Measurements from ENCODE around the gene FADD.

The FADD gene, protein sequence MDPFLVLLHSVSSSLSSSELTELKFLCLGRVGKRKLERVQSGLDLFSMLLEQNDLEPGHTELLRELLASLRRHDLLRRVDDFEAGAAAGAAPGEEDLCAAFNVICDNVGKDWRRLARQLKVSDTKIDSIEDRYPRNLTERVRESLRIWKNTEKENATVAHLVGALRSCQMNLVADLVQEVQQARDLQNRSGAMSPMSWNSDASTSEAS

DNA sequence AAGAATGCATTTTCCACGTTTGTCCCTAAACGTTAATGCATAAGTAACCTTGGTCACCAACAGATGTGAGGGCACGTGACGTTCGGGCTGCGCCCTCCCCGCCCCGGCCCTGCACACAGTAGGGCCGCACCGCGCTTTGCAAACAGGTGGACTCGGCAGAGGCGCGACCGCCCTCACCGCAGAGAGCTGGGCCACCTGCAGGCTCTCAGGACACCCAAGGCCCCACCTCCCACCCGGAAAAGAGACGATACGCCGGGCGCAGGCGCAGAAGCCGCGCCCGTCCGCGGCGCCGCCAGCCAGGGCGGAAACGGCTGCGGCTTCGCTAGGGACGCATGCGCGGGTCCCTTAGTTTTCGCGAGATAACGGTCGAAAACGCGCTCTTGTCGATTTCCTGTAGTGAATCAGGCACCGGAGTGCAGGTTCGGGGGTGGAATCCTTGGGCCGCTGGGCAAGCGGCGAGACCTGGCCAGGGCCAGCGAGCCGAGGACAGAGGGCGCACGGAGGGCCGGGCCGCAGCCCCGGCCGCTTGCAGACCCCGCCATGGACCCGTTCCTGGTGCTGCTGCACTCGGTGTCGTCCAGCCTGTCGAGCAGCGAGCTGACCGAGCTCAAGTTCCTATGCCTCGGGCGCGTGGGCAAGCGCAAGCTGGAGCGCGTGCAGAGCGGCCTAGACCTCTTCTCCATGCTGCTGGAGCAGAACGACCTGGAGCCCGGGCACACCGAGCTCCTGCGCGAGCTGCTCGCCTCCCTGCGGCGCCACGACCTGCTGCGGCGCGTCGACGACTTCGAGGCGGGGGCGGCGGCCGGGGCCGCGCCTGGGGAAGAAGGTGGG is at the start of gene FADD:
Gene FADD (plus strand): TSS at position 377 of the 831 bp plus-strand sequence. CDS start 164 bp downstream, at position 541.
- peak within 1 kb of the TSS; percentile 91 for H3K4me3 ChIP-seq (replicated peaks; ENCODE audit: low read depth, low read length)
- TF ChIP-seq, protein P1, sequence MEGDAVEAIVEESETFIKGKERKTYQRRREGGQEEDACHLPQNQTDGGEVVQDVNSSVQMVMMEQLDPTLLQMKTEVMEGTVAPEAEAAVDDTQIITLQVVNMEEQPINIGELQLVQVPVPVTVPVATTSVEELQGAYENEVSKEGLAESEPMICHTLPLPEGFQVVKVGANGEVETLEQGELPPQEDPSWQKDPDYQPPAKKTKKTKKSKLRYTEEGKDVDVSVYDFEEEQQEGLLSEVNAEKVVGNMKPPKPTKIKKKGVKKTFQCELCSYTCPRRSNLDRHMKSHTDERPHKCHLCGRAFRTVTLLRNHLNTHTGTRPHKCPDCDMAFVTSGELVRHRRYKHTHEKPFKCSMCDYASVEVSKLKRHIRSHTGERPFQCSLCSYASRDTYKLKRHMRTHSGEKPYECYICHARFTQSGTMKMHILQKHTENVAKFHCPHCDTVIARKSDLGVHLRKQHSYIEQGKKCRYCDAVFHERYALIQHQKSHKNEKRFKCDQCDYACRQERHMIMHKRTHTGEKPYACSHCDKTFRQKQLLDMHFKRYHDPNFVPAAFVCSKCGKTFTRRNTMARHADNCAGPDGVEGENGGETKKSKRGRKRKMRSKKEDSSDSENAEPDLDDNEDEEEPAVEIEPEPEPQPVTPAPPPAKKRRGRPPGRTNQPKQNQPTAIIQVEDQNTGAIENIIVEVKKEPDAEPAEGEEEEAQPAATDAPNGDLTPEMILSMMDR (IDR thresholded peaks at IDR 0.05; ENCODE audit: low read length, missing control alignments), result no peak
- peak; percentile 93 for DNase-seq (ENCODE audit: low read depth)

DNA sequence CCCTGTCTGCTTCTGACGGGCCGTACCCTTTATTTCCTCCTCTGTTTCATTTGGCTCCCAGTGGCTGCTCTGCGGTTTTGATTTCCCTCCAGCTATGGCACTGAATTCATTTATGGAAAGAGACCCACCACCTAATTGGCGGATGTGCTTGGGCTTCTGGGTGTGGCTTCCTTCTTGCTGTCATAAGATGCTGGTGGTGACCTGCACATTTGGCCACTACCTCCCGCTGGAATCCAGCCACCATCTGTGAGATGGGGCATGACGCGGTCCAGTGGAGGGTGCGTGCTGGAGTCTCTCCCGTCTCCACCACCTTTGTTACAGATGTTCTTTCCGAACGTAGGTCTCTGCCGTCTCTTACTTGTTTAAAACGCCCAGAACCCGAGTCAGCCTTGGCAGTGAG is 47.7 kb upstream of the FADD start:
- H3K4me3 ChIP-seq (replicated peaks; ENCODE audit: low read depth, low read length), result no peak overlapping the region

DNA sequence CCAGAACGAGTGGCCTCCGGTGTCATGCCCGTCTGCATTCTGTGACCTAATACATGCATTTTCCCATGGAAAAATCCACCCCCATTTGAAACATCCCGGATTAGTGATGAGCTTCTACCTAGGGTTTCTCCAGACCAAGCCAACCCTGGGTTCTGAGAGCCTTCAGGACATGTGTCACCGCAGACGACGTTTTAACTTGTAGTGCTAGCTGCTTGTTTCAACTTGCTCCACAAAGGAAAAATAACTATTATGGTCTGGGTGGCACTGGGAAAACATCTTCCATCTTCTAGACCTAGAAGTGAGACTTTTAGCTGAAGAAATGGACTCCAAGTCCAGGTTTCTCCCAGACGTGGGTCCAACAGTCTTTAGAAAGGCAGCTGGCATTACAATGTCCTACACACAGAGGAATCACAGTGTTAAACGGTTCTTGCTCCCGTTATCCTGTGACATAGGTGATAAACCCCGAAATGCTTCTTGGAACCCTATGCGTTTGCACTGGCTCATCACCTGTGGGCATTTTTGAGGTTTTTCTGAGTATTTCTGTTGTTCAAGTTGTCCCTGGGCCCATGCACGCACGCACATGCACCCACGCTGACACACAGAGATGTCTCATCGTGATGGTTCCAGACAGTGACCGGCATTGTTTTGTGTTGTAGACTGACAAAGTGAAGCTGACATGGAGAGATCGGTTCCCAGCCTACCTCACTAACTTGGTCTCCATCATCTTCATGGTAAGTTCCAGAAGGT is 46.6 kb upstream of the FADD start:
- H3K4me3 ChIP-seq (replicated peaks; ENCODE audit: low read depth, low read length), result no peak overlapping the region
- TF ChIP-seq, protein P1 (IDR thresholded peaks at IDR 0.05; ENCODE audit: low read length, missing control alignments), result no peak
- DNase-seq (ENCODE audit: low read depth), result no peak

More for the DNA sequence above, 47.7 kb upstream of the FADD start:
- TF ChIP-seq, protein P1 (IDR thresholded peaks at IDR 0.05; ENCODE audit: low read length, missing control alignments), result no peak
- DNase-seq (ENCODE audit: low read depth), result no peak

DNA sequence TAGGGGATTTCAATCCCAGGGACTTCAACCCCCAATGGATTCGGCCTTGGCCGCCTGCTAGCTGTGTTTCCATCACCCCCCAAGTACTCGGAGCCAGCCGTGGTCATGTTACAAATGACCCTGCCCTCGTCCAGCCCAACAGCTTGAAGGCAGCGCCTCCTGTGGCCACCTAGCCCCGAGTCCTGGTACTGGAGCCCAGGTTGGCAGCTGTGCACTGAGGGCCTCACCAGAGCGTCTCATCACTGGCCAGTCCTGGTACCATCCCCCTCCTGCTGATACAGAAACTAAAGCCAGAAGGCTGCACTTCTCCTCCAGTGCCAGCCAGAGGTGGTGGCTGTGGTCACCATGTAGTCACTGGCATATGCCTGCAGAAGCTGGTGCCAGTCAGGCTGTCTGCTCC is 44.9 kb upstream of the FADD start:
- TF ChIP-seq, protein P1 (IDR thresholded peaks at IDR 0.05; ENCODE audit: low read length, missing control alignments), result peak; percentile 31
- peak; percentile 8 for DNase-seq (ENCODE audit: low read depth)
- H3K4me3 ChIP-seq (replicated peaks; ENCODE audit: low read depth, low read length), result no peak overlapping the region

DNA sequence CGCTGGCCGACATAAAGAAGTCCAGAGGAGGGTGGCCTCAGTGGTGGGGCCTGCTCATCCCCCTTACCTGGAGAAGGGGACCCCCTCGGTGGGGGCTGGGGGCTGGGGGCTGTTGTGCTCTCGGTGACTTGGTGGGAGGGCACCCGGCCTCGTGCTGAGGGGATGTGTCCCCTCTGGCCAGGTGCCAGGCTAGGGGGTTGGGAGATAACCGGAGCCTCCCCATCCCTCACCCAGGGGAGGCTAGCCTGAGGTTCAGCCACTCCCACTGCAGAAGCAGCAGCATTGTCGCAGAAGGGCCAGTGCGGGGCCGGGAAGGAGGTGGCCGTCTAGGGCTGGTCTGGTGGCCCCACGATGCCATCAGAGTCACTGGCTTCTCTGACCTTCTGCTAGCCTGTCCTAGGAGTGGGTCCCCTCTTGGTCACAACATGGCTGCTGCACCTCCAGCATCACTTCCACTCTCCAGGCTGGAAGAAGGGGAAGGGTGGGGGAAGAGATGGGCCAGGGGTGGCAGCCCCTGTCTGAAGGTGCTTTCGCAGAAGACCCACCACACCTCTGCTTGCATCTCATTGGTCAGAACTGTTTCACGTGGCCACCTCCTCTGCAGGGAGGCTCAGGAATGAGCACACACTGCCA is 44.2 kb upstream of the FADD start:
- TF ChIP-seq, protein P1 (IDR thresholded peaks at IDR 0.05; ENCODE audit: low read length, missing control alignments), result no peak
- H3K4me3 ChIP-seq (replicated peaks; ENCODE audit: low read depth, low read length), result no peak overlapping the region
- no peak for DNase-seq (ENCODE audit: low read depth)
